ENCODE data around the gene DTNBP1.

DNA sequence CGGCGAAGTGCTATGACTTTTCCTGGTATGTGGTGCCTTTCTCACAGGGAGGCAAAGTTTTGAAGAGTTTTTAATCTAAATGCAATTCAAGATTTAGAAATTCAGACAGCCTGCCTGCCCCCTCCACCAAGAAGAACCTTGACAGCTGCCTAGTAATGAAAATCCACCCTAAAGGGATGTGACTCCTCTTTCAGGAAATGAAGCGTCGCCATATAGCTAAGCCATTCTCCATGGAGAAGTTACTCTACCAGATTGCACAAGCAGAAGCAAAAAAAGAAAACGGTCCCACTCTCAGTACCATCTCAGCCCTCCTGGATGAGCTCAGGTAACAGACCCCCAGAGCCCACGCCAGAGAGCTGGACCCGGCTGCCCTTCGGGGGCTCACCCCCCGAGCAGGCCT is 150.1 kb downstream of the DTNBP1 start:
- TF ChIP-seq, protein P1, sequence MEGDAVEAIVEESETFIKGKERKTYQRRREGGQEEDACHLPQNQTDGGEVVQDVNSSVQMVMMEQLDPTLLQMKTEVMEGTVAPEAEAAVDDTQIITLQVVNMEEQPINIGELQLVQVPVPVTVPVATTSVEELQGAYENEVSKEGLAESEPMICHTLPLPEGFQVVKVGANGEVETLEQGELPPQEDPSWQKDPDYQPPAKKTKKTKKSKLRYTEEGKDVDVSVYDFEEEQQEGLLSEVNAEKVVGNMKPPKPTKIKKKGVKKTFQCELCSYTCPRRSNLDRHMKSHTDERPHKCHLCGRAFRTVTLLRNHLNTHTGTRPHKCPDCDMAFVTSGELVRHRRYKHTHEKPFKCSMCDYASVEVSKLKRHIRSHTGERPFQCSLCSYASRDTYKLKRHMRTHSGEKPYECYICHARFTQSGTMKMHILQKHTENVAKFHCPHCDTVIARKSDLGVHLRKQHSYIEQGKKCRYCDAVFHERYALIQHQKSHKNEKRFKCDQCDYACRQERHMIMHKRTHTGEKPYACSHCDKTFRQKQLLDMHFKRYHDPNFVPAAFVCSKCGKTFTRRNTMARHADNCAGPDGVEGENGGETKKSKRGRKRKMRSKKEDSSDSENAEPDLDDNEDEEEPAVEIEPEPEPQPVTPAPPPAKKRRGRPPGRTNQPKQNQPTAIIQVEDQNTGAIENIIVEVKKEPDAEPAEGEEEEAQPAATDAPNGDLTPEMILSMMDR (IDR thresholded peaks at IDR 0.05), result no peak
- TF ChIP-seq POLR2AphosphoS5 (IDR thresholded peaks at IDR 0.05) (no peak), POLR2A (IDR thresholded peaks at IDR 0.05) (no peak)

Measured in prostate gland (tissue), 2 donors.